Keratinocyte (primary cell): Measurements from ENCODE around the gene STK24.

Source experiments
- EZH2 ChIP-seq: IDR thresholded peaks from one replicate; pipeline ENCODE4 v1.6.1; 2012; ENCODE audit warnings: inconsistent platforms, mild to moderate bottlenecking, low read length, moderate library complexity
- TF ChIP-seq, protein P1 (sequence below), 3 experiments: IDR thresholded peaks in 1 of 3; conservative IDR thresholded peaks in 1 of 3; optimal IDR thresholded peaks in 1 of 3; 2 replicates in 2 of 3; 3 replicates in 1 of 3; pipeline versions ENCODE3 to v1.5.1; 2011; ENCODE audit warnings: low read length in 3 of 3, mild to moderate bottlenecking in 3 of 3, moderate library complexity in 2 of 3, control low read depth in 1 of 3, inconsistent platforms in 1 of 3; ENCODE audit not compliant: insufficient read depth in 2 of 3; ENCODE audit errors: extremely low read depth in 1 of 3

DNA sequence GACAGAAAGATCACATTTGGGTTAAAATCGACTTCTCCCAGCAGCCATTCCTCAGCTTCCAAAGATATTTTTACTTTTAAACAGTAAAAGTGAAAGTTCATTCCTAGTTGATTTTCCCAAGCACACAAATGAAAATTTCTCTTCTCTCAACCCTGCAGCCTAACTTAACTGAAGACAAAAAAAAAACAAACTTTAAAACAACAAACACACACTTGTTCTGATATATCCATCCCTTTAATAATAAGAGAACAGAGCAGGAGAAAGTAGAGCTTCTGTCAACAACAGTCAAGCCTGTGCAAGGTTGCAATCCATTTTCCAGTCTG, 72.9 kb downstream of the STK24 start:
- TF ChIP-seq, protein P1, sequence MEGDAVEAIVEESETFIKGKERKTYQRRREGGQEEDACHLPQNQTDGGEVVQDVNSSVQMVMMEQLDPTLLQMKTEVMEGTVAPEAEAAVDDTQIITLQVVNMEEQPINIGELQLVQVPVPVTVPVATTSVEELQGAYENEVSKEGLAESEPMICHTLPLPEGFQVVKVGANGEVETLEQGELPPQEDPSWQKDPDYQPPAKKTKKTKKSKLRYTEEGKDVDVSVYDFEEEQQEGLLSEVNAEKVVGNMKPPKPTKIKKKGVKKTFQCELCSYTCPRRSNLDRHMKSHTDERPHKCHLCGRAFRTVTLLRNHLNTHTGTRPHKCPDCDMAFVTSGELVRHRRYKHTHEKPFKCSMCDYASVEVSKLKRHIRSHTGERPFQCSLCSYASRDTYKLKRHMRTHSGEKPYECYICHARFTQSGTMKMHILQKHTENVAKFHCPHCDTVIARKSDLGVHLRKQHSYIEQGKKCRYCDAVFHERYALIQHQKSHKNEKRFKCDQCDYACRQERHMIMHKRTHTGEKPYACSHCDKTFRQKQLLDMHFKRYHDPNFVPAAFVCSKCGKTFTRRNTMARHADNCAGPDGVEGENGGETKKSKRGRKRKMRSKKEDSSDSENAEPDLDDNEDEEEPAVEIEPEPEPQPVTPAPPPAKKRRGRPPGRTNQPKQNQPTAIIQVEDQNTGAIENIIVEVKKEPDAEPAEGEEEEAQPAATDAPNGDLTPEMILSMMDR (optimal IDR thresholded peaks at IDR 0.05 in 1 of 3, IDR thresholded peaks at IDR 0.05 in 1 of 3, conservative IDR thresholded peaks at IDR 0.05 in 1 of 3; ENCODE audit: extremely low read depth in 1 of 3, insufficient read depth in 2 of 3, low read length in 3 of 3), result no peak
- no peak for TF ChIP-seq EZH2
